Erythroblast (primary cell): Measurements from ENCODE around the gene PON3.

Experiments used
- GATA1 ChIP-seq: IDR thresholded peaks from 2 replicates; pipeline ENCODE4 v1.6.1; 2011; ENCODE audit warnings: low read depth, mild to moderate bottlenecking, control low read depth, low read length, moderate library complexity
- POLR2A ChIP-seq: IDR thresholded peaks from 2 replicates; pipeline ENCODE4 v1.6.1; 2011; ENCODE audit warnings: mild to moderate bottlenecking, low read length

DNA sequence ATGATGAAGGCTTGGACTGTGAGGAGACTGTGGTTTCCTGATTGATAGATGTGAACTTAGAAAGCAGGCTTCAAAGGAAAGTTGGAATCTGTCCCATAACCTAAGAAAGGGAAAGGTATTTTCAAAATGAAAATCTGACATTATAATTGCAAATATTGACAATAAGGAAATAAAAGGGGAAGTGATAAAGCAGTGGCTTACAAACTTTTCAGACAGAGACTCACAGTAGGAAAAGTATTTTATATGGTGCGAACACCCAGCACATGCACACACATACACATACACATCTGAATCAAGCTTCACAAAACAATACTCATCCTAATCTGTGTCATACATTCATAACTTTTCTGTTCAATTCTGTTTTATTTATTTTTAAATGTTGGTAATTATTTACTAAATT is 76.6 kb downstream of the PON3 start:
- TF ChIP-seq POLR2A (no peak), GATA1 (no peak)
